Lung (tissue), 12 donors: Measurements from ENCODE around the gene MEN1. TPM values are rescaled to one million over a fixed set of nuclear protein-coding genes. Genes with fewer than 3 reads are reported as not detected.

Experiments
- ATAC-seq: fragments of 200-7000 bp; cut with Tn5 transposase; one replicate; pipeline ENCODE4 v1.9.1; 2020; ENCODE audit warnings: moderate number of reproducible peaks; ENCODE audit not compliant: insufficient read depth, low FRiP score
- DNase-seq, 3 donors: peaks; one replicate each; pipeline ENCODE4 v3.0.0-alpha.2; 2013 to 2017
- H3K27ac ChIP-seq, 2 donors: one replicate each; pipeline ENCODE4 v1.5.1; 2013; ENCODE audit warnings: mild to moderate bottlenecking in 2 of 2, moderate library complexity in 2 of 2, control low read depth in 1 of 2, inconsistent platforms in 1 of 2, low read depth in 1 of 2, low read length in 1 of 2
- H3K27me3 ChIP-seq, 3 donors: one replicate each; pipeline ENCODE4 v1.5.1; 2013; ENCODE audit warnings: low read length in 2 of 3; ENCODE audit not compliant: control insufficient read depth in 3 of 3, insufficient read depth in 3 of 3
- H3K36me3 ChIP-seq, 4 donors: one replicate each; pipeline ENCODE4 v1.5.1; 2013; ENCODE audit warnings: low read length in 4 of 4, mild to moderate bottlenecking in 1 of 4, moderate library complexity in 1 of 4; ENCODE audit not compliant: control insufficient read depth in 4 of 4, insufficient read depth in 4 of 4
- H3K4me1 ChIP-seq, 5 donors: one replicate each; pipeline ENCODE4 v1.5.1; 2013; ENCODE audit warnings: low read length in 5 of 5, mild to moderate bottlenecking in 2 of 5, moderate library complexity in 1 of 5; ENCODE audit not compliant: control insufficient read depth in 5 of 5, insufficient read depth in 5 of 5
- H3K4me3 ChIP-seq: one replicate; pipeline ENCODE4 v1.5.1; 2013; ENCODE audit warnings: mild to moderate bottlenecking, control low read depth, moderate library complexity
- H3K9ac ChIP-seq, 2 donors: one replicate each; pipeline ENCODE4 v1.5.1; 2013; ENCODE audit warnings: low read length in 2 of 2, control low read depth in 1 of 2; ENCODE audit not compliant: insufficient read depth in 1 of 2
- H3K9me3 ChIP-seq, 4 donors: one replicate each; pipeline ENCODE4 v1.5.1; 2013; ENCODE audit warnings: low read length in 3 of 4, mild to moderate bottlenecking in 1 of 4, moderate library complexity in 1 of 4; ENCODE audit not compliant: control insufficient read depth in 4 of 4, insufficient read depth in 3 of 4
- WGBS, 2 donors: extraction: QIAGEN DNeasy Blood & Tissue Kit; methylation state at CpG; one replicate each; pipeline ENCODE4 v1.1.7; 2013; 5-methylcytosine and 5-hydroxymethylcytosine counted together
- polyA plus RNA-seq, 2 donors: library from polyadenylated mRNA; stranded (reverse); fragments of 200-250 nt; gene quantifications; one replicate each; pipeline ENCODE4 v1.2.1, GENCODE V29; 2013
- total RNA-seq, 2 donors: library from RNA; depleted of rRNA in 1 of 2; stranded (reverse); fragments of >200 nt in 1 of 2; gene quantifications; one replicate each; pipeline ENCODE4 v1.2.1, GENCODE V29; 2014 to 2021
- TF ChIP-seq, protein P1 (sequence below): IDR thresholded peaks from 2 replicates; pipeline ENCODE4 v1.5.1; 2012; ENCODE audit warnings: mild to moderate bottlenecking; ENCODE audit errors: control extremely low read depth, extremely low read depth
- donor health status: control.
- donor health status: control.
- donor health status: Bipolar disorder and iron deficiency.
- donor health status: healthy.
- donor health status: DM: yes; HTN: yes; CAD: no.

Gene MEN1
- total and polyA plus RNA-seq, 4 donors, result 15.0 to 24.9 (median 18.6) TPM

DNA sequence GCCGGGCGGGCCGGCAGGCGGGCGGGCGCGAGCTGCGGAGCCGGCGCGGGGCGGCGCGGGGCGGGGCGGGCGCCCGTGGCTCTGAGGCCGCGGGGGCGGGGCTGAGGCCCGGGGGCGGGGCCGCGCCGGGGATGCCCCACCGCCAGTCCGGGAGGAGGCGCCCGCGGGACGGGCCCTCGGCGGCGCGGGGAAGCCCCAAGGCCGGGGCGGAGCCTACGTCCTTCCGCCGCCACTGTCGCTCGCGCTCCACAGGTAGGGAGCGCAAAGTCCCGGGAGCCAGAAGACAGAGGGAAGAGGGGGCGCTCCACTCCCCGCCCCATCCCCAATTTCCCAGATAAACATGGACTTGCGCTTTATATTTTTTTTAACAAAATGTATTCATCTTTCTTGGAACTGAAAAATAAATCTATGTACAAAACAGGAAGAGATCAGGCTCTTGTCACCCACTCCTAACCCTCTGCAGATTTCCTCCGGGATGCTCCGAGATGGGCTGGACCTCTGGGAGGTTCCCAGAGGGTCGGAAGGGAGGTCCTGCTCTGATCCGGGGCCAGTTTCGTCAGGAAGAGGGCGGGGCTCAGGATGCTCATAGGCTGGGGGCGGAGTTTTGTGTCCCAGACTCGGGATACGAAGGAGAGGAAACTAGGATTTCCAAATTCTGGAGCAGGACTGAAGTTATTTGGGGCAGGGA is 7.0 kb downstream of the MEN1 start, which contains the start of gene MAP4K2:
MAP4K2 (minus strand) TSS at position 57 of the 688 bp plus-strand sequence. CDS start 65 bp downstream, outside the sequence.
- WGBS, 2 donors, result 1% methylated on average over 23 to 58 of the region's 58 CpGs
- H3K27me3 ChIP-seq, result no peaks in the 10 kb centered on the region
- H3K36me3 ChIP-seq, result peaks cover 0 to 28% (median 20%) of the 10 kb centered on the region in 4 donors

DNA sequence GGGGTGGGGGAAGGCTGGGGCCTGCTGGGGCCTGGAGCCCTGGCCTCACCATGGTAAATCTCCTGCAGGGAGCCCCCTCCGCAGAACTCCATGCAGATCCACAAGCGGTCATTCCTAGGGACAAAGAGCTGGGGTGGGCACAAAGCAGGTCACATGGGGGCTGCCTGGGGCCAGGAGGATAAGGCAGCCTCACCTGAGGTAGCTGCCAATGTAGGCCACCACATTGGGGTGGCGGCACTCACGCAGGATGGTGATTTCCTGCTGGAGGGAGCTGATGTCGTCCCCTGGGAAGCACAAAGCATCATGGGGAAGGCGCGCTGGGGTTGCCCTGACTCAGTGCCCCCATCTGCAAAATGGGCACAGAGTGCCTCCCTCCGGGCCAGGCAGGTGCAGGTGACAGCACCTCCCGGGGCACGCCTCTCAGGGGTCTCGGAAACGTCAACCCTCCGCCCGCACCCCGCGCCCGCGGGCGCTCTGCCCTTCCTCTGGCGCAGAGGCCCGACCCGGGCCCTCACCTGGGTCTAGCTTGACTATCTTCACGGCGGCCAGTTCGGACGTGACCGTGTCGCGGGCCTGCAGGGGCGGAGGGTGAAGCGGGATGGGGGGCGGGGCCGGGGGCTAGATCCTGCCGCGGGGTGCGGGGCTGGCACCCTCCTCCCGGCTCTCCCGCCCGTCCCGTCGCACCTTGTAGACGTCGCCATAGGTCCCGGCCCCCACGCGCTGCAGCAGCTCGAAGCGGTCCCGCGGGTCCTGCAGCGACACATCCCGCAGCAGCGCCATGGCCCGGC is 7.8 kb downstream of the MEN1 start:
- DNase-seq, result no peak
- ATAC-seq, result peak; percentile 8
- Histone ChIP-seq H3K27ac (peak overlapping the region; percentile 7 to 57), H3K9me3 (no peaks in the 10 kb centered on the region), H3K4me1 (peaks cover 0 to 24% (median 11%) of the 10 kb centered on the region in 5 donors), H3K36me3 (peaks cover 0 to 28% (median 20%) of the 10 kb centered on the region in 4 donors), H3K4me3 (peak overlapping the region; percentile 42), H3K9ac (no peak overlapping the region), H3K27me3 (no peaks in the 10 kb centered on the region)
- TF ChIP-seq, protein P1, sequence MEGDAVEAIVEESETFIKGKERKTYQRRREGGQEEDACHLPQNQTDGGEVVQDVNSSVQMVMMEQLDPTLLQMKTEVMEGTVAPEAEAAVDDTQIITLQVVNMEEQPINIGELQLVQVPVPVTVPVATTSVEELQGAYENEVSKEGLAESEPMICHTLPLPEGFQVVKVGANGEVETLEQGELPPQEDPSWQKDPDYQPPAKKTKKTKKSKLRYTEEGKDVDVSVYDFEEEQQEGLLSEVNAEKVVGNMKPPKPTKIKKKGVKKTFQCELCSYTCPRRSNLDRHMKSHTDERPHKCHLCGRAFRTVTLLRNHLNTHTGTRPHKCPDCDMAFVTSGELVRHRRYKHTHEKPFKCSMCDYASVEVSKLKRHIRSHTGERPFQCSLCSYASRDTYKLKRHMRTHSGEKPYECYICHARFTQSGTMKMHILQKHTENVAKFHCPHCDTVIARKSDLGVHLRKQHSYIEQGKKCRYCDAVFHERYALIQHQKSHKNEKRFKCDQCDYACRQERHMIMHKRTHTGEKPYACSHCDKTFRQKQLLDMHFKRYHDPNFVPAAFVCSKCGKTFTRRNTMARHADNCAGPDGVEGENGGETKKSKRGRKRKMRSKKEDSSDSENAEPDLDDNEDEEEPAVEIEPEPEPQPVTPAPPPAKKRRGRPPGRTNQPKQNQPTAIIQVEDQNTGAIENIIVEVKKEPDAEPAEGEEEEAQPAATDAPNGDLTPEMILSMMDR, result no peak
- WGBS, 2 donors, result 4 to 7% methylated on average over 38 to 54 of the region's 54 CpGs

More for the DNA sequence above, 7.0 kb downstream of the MEN1 start, which contains the start of gene MAP4K2:
- Histone ChIP-seq H3K9me3 (no peaks in the 10 kb centered on the region), H3K9ac (peak within 1 kb of the TSS; percentile 6 to 73), H3K4me3 (peak within 1 kb of the TSS; percentile 45), H3K4me1 (peaks cover 0 to 24% (median 11%) of the 10 kb centered on the region in 5 donors), H3K27ac (peak within 1 kb of the TSS; percentile 87 to 91)
- DNase-seq (peak; percentile 93 to 95 (median 95)), ATAC-seq (peak; percentile 94)
- TF ChIP-seq, protein P1, result no peak

DNA sequence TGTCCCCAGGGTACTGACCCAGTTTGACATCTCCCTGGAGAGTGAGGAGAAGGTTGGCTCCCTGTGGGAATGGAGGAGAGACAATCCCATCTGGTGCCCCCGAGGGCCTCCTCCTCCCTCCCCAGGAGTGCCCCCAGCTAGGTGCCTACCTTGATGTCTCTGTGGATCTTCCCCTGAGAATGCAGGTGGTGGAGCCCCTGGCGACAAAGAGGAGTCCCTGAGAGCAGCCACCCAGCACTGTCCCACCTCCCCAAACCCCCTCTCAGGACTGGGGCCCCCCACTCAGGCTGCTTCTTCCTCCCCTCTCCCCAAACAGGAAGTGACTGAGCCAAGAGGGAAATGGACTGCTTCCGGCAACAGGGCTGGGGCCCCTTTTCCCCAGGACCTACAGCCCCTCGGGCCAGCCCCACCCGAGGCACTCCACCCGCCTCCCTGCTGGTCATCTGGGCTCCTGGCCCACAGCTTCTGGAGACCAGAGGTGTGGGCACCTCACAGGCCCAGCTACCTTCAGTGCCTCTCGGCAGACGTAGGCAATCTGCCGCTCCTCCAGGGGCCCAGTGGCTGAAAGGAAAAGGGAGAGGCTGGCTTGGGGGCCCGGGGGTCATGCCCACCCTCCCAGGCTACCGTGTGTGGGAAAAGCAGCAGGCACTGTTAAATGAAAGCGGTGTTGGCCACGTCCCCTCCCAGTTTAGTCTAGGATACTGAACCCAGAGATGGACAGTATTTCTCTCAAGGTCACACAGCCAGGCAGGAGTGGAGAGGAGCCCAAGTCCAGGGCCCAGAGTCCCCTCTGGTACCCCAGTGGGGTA is 8.6 kb downstream of the MEN1 start:
- peak overlapping the region; percentile 7 for H3K4me3 ChIP-seq
- TF ChIP-seq, protein P1, result no peak
- H3K27ac ChIP-seq, result peak overlapping the region; percentile 7 to 57
- H3K9ac ChIP-seq, result peak overlapping the region in 1 of 2 donors; percentile 6
- H3K27me3 ChIP-seq, result no peaks in the 10 kb centered on the region
- ATAC-seq, result no peak
- H3K36me3 ChIP-seq, result peaks cover 0 to 34% (median 19%) of the 10 kb centered on the region in 4 donors
- WGBS, 2 donors, result 13 to 33% methylated on average over 13 of the region's 13 CpGs
- no peaks in the 10 kb centered on the region for H3K9me3 ChIP-seq
- peaks cover 0 to 24% (median 11%) of the 10 kb centered on the region in 5 donors for H3K4me1 ChIP-seq
- peak in 2 of 3 donors; percentile 23 to 52 for DNase-seq
